ENCODE data around the gene ZNF440.
"Not testable (repeated sequence)": the region's sequence is repeated elsewhere in the genome, so short reads cannot be mapped to it uniquely, and the experiment has no call there.

ZNF440 gene

DNA sequence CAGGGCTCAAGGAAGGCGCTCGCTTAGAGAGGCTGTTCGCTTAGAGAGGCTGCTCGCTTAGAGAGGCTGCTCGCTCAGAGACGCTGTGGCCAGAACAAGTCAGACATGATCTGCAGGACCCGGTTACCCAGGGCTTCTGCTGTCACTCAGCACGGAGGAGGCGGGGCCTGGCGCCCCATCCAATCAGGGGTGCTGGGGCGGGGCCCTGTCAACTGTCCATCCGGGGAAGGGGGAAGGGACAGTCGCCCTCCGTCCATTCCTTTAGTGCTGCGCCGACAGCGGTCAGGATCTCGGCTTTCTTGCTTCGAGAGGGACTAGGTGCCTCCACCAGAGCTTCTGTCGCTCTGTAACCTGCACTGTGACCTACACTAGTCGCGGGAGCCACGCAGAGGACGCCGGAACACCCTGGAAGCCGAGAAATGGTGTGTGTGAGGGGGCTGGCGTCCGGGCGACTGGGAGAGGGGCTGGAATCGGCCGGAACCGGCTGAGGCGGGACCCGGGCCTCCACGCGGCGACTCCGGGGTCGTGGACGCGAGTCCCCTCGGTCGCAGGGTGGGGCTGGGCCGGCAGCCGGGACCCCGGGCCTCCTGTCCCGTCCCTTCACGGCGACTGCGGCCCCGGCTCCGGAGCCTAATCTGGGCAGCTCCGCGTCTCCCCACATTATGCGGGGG is at the start of gene ZNF440:
Gene ZNF440, plus strand, starts transcription at position 245 of the 671 bp plus-strand sequence. Its CDS starts 175 bp downstream, at position 420.
- DNase-seq: no peak

- no peak for DNase-seq
Observed at GRCh38 chr19:11766597-11767591, 47.2 kb upstream of the ZNF440 start, which contains the start of gene ZNF441. TSS of gene ZNF441 (plus strand) at chr19:11767000. CDS start at chr19:11767194, 194 bp downstream.

GRCh38 chr19:11767633-11768133 is 46.4 kb upstream of the ZNF440 start:
- DNase-seq: no peak

DNA sequence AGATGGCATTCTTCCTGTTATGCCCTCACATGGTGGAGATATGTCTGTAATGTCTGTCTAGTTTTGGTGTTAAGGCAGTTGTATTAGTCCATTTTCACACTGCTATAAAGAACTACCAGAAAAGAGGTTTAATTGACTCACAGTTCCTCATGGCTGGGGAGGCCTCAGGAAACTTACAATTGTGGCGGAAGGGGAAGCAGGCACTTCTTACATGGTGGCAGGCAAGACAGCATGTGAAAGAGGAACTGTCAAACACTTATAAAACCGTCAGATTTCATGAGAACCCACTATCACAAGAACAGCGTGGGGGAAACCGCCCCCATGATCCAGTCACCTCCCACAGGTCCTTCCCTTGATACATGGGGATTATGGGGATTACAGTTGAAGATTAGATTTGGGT is 44.1 kb upstream of the ZNF440 start:
- DNase-seq: no peak

GRCh38 chr19:11771520-11771919 is 42.6 kb upstream of the ZNF440 start:
- not testable (repeated sequence) for DNase-seq

DNA sequence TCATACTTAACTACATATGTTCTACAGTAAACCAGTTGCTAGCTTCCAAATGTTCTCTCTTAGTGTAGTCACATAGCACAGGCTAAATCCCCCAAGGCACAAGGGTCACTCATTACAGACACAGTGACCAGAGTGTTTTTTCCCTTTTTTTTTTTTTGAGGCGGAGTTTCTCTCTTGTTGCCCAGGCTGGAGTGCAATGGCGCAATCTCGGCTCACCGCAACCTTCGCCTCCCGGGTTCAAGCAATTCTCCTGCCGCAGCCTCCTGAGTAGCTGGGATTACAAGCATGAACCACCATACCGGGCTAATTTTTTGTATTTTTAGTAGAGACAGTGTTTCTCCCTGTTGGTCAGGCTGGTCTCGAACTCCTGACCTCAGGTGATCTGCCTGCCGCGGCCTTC is 37.4 kb upstream of the ZNF440 start:
- DNase-seq: not testable (repeated sequence)

DNA sequence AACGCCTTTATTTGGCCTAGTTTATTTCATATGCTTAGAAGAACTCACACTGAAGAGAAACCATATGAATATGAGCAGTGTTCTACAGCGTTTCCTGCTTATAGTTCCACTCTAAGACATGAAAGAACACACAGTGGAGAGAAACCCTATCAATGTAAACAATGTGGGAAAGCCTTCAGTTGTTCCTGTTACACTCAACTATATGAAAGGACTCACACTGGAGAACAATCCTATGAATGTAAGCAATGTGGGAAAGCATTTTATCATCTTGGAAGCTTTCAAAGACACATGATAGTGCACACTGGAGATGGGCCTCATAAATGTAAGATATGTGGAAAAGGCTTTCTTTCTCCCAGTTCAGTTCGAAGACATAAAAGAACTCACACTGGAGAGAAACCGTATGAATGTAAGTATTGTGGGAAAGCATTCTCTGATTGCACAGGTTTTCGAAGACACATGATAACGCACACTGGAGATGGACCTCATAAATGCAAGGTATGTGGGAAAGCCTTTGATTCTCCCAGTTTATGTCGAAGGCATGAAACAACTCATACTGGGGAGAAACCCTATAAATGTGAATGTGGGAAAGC is 33.5 kb upstream of the ZNF440 start:
- no peak for DNase-seq

DNA sequence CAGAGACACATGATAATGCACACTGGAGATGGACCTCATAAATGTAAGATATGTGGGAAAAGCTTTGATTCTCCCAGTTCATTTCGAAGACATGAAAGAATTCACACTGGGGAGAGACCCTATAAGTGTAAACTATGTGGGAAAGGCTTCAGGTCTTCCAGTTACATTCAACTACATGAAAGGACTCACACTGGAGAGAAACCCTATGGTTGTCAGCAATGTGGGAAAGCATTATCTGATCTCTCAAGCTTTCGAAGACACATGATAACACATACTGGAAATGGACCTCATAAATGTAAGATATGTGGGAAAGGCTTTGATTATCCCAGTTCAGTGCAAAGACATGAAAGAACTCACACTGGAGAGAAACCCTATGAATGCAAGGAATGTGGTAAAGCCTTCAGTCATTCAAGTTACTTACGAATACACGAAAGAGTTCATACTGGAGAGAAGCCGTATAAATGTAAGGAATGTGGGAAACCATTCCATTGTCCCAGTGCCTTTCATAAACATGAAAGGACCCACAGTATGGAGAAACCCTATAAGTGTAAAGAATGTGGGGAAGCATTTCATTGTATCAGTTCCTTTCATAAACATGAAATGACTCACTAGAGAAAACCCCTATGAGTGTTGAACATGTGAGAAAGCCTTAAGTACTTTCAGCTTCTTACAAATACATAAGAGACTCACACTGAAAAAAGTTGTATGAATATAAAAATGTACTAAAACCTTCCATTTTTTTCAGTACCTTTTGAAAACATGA is 32.6 kb upstream of the ZNF440 start:
- no peak for DNase-seq

DNA sequence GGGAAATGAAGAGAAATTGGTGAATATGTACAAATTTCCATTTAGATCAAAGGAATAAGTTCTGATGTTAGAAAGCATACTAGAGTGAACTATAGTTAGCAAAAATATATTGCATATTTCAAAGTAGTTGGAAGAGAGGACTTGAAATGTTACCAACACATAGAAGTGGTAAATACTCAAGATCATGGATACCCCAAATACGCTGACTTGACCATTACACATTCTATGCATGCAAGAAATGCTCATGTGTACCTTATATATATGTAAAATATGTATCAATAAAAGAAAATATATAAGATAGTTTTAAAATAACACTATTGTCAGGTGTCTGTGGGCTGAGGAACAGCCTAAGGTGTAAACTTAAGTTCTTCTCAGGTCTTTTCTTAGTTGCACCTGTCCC is 30.3 kb upstream of the ZNF440 start:
- DNase-seq: no peak

- no peak for DNase-seq
Observed at GRCh38 chr19:11784356-11784755, 29.7 kb upstream of the ZNF440 start.

- DNase-seq: no peak
Observed at GRCh38 chr19:11787536-11787935, 26.5 kb upstream of the ZNF440 start.

- no peak for DNase-seq
Observed at GRCh38 chr19:11792942-11793341, 21.1 kb upstream of the ZNF440 start.

DNA sequence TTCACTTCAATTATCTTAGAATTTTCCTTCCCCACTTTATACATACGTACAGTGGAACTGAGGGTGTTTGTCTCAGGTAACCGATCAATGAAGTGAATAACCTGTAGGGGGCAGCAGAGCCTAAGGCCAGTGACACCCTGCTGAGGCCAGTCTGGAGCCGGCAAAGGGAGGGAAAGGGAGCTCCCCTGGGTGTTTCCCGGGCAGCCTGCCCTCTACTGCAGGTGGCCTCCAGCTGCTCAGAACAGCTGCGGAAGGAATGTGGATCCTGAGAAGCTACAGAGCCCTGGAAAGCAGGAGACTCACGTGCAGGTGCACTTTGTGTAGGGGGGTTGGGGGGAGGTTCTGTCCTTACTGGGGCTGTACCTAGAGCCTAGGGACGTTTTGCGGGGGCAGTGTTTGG is 16.6 kb upstream of the ZNF440 start:
- no peak for DNase-seq

- DNase-seq: no peak
Observed at GRCh38 chr19:11798391-11799330, 15.4 kb upstream of the ZNF440 start, which contains the start of gene ZNF491. TSS of gene ZNF491 (plus strand) at chr19:11798523. CDS start at chr19:11805954, 7,431 bp downstream.

GRCh38 chr19:11806354-11807098 is 7.5 kb upstream of the ZNF440 start:
- no peak for DNase-seq

GRCh38 chr19:11807099-11807380 is 7.0 kb upstream of the ZNF440 start:
- no peak for DNase-seq

GRCh38 chr19:11813703-11814028 is 407 bp upstream of the ZNF440 start:
- DNase-seq: no peak

GRCh38 chr19:11814700-11815035 is 595 bp downstream of the ZNF440 start:
- DNase-seq: no peak

GRCh38 chr19:11821474-11822109 is 7.5 kb downstream of the ZNF440 start:
- DNase-seq: no peak
